ENCODE measurements around the gene LCT.

Gene LCT

GRCh38 chr2:135741395-135742324 is 95.3 kb downstream of the LCT start, which contains the start of gene UBXN4:
UBXN4 (plus strand) TSS chr2:135741855; CDS start chr2:135741930, 75 bp downstream.
- DNase-seq: peak; percentile 96

DNA sequence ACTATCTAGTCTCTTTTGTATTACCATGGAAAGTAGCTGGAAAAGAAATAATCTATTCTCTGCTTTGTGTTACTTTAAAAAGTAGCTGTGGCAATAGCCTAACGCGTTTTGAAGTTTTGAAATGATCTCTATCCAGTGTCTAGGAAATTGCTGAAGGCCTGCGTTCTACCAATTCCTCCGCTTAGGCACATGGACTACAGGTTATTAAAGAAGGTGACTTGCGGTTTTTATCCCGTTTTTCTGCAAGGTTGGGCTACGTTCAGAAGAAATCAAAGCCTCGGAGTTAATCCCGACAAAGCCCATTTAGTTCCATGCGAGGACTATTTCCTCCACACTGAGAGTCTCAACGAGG is 96.0 kb downstream of the LCT start:
- no peak for DNase-seq

- DNase-seq: no peak
Observed at GRCh38 chr2:135740206-135740605, 96.8 kb downstream of the LCT start.

Data from right kidney (tissue), 1 donor.